Anterior cingulate cortex (tissue), 58 donors: ENCODE measurements around the gene SSTR5.

ENCODE experiments used
- DNase-seq, 58 donors: peaks; one replicate each; lab custom pipeline; 2025; lab: John Stamatoyannopoulos, UW

The SSTR5 gene

DNA sequence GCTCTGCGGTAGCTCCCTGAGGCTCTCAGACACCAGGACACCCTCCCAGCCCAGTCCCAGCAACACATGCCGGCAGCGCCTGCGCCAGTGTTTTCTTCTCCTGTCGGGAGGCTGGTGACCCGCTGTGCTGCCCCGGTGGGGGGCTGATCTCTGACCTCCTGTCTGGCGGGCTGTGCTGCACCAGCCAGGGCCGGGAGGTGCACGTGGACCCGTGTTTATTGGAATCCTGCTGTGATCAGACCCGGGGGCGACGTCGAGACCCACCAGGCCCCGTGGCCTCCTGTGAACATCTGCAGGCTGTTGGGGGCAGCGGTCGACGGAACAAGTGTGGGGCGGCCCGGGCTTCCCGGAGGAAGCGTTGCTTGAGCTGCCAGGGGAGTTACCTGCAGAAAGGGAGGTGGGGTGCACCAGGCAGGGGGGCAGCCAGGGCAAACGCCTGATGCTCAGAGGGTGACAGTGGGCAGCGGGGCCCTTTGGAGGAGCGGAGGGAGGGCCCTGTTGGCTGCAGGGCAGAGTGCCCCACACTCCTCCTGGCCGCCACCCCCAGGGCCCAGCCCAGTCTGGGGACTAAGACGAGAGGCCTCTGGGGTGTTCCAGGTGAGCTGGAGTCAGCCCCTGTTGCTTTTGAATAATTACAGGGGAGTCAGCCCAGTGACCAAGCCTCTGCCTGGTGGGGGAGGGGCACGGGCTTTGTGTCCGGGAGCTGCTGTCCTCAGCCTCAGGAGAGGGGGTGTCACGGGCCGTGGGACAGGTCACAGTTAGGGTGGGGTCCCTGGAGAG lies 2.3 kb upstream of the SSTR5 start:
- no peak for DNase-seq

DNA sequence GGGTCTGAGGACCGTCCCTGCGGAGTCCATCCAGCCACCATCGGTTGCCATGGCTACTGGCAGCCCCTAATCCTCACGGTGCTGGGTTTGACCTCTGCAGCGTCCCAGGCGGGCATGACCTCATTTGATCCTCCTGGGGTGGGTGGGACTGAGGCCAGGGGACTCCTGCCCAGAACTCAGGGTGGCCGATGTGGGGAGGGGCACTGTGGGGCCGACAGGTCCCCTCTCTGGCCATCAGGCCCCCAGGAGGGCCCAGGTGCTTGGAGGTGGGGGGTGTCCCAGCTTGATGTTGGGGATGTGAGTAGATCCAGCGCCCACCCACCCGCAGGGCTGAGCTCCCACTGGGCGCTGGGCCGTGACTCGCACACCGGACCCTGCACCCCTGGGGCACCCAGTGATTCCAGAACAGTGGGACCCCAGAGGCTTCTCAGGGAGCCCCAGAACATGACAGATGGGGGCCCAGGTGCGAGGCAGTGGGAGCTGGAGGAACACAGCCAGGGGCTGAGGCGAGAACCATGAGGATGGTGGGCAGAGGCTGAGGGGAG lies 1.6 kb upstream of the SSTR5 start:
- no peak for DNase-seq

DNA sequence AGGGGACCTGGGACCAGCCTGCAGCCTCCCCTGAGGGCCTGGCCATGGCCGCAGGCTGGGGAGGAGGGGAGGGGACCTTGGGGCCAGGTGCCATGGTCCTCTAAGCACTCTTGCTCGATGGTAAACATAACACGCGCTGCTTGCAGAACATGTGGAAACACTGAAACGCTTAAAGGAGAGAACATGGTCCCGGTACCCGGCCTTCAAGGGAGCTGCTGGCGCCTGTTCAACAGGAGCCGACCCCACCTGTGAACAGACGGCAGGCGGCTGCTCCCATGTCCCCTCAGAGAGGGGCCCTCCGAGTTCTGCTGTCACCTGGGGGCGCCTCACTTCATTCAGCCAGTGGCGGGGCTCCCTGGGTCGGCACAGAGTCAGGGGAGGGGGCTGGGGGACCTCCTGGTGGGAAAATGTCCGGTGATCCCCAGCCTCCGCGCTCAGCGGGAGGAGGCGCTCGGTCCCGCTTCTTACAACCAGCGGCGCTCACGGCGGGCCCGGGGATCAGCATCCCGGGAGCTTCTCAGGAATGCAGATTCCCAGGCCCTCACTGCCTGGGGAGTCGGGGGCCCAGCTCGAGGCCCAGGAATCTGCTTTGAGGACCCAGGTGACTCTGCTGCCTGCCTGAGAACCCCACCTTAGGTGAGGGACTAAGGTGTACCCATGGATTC lies 854 bp upstream of the SSTR5 start:
- DNase-seq: no peak

- no peak for DNase-seq
These were observed 663 bp downstream of the SSTR5 start for GRCh38 chr16:1073262-1073558.

DNA sequence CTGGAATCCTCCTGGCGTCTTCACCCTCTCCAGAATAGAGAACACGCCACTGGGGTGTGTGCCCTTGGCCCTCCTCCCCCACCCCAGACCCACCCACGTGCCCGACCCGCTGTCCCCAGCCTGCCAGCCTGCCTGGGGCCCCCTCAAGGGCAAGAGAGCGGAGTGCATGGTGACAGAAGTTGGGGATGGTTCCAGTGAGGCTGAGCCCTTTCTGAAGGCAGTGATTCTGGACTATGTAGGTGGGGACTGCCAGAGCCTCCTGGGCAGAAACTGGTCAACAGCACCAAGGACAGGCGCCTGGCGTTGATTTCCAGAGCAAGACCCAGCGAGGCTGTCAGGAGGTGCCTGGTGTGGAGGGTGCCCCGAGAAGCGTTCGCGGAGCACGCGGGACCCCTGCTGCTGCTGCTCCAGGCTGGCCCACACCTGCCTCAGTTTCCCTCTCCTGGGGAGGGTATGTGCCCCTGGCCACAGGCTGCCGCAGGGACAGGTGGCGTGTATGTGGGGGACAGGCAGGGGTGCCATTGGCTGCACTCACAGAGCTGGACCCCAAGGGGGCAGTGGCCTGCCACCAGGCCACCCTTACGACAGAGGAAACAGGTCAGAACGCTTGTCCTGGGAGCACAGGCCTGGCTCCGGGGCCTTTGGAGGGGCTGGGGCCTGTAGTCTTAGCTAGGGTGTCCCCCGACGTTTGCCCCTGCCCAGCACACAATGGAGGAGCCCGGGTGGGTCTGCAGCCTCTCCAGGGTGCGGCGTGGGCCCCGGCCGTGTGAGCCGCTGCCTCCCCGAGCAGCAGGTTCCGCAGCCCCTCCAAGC lies 1.2 kb downstream of the SSTR5 start:
- DNase-seq: no peak

DNA sequence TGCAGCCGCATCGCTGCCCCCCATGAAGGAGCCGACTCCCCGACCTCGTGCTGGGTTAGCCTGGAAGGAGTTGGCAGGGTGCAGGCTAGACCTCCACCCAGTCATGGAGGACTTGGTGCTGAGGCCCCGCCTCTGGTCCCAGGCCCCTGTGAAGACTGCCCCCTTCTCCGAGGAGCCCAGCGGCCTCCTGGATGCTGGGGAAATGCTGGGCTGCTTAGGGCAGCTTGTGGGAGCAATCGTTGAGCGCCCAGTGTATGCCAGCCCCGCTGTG lies 1.8 kb downstream of the SSTR5 start:
- DNase-seq: no peak

GRCh38 chr16:1075546-1075945 lies 3.0 kb downstream of the SSTR5 start:
- DNase-seq: no peak

GRCh38 chr16:1076801-1077576 lies 4.4 kb downstream of the SSTR5 start:
- DNase-seq: no peak

DNA sequence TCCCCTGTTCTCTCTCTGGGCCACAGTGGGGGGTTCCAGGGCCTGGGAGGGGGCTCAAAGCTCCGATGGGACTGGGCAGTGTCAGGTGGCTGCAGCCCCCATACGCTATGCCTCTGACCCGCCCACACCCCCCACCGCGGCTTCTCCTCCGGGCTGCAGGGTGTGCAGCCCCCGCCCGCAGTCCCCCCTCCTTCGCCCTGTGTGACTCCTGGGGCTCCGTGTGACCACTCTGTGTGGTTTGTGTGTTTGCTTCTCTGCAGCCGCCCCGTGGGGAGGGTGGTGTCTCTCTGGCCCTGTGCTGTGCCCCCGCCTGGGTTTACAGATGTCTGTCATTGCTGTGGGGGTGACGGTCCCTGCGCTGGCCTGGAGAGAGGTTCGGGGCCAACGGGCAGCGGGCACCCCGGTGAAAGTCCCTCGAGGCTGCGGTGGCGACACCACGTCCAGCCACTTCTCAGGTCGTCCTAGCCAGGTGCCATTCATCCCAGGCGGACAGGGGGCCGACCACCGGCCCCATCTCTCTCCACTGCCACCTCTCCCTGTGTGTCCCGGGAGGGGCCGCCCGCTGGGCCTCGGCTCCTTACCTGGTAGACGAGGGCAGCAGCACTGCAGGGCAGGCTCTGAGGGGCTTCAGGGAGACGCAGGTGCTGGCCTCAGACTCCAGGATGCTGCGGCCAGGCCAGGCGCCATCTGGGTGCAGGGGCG lies 5.5 kb downstream of the SSTR5 start:
- no peak for DNase-seq

DNA sequence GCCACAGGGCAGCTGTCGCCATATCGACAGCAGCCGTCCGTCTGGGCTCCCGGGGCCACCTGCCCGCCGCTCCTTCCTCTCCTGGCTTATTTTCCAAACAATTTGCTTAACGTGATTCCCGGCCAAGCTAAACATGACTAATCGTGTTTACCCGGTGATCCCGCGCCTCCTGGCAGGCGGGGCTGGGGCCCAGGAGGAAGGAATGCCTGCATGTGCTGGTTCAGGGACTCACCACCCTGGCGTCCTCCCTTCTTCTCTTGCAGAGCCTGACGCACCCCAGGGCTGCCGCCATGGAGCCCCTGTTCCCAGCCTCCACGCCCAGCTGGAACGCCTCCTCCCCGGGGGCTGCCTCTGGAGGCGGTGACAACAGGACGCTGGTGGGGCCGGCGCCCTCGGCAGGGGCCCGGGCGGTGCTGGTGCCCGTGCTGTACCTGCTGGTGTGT lies 6.1 kb downstream of the SSTR5 start:
- DNase-seq: no peak

DNA sequence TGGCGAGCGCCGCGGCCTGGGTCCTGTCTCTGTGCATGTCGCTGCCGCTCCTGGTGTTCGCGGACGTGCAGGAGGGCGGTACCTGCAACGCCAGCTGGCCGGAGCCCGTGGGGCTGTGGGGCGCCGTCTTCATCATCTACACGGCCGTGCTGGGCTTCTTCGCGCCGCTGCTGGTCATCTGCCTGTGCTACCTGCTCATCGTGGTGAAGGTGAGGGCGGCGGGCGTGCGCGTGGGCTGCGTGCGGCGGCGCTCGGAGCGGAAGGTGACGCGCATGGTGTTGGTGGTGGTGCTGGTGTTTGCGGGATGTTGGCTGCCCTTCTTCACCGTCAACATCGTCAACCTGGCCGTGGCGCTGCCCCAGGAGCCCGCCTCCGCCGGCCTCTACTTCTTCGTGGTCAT lies 6.8 kb downstream of the SSTR5 start:
- DNase-seq: no peak

- DNase-seq: no peak
These were observed 7.4 kb downstream of the SSTR5 start for GRCh38 chr16:1079786-1080525.

DNA sequence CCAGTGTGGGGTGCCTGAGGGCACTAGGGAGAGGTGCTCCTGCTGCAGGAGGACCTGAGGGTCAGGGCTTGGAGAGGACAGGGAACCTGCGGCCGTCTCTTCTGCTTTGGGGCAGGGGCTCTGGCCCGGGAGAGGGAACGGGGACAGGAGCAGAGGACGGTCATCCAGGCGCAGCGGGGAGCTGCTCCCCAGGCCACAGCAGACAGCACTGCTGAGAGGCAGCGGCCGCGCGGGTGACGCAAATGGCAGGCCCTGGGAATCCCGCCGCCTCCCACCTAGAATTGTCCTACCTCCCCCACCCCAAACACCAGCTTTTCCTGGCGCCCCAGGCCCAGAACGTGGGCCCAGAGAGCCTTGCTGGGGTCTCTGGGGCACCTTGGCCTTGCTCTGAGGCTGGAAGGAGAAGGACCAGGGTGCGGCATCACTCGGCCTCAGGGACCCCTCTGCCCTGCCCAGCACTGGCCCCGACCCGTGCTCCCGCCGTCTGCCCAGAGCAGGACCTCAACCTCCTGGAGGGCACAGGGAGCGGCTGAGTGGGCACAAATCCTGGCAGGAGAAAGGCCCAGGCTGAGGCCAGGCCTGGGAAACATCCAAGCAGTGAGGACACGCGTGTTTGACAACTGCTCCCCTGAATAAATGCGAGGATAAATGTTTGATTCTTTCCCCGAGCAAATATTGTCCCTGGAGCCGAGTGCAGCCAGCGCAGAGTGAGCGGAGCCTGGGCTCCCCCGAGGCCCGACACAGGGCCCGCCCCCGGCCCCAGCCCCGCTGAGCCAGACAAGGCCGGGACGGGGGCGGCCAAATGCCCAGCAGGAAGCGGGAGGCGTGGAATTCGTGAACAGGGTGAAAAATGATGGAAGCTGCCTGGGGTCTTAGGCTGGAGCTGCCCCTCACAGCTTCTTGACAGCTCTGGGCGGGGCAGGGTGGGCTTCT lies 8.5 kb downstream of the SSTR5 start:
- DNase-seq: no peak

GRCh38 chr16:1081734-1082265 lies 9.3 kb downstream of the SSTR5 start:
- DNase-seq: no peak

DNA sequence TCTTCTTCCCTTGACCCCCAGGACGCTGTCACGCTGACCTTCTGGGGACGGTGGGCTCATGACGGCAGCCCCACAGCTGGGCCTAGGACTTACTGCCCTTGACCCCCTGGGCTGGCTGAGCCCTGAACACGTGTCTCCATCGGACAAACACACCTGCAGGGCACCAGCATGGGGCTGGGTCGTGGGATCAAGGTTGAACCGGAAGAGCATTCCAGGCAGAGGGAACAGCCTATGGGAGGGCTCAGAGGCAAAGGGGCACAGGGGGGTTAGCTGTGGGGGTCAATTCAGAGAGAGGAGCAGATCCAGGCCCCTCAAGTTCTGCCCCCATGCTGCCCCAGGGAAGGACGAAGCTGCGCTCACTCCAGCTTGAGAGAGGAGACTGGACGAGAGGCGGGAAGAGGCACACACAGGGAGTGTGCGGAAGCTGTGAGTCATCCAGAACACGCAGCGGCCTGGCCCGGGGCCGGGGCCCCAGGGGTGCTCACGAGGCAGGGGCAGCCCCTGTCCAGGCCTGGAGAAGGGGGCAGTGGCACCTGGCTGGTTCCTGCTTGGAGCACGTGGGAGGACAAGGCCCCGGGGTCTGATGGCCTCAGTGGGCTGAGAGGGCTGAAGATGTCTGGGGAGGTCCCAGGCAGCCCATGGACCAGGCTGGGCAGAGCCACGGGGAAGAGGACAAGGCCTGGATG lies 9.9 kb downstream of the SSTR5 start:
- DNase-seq: no peak

- no peak for DNase-seq
These were observed 10.6 kb downstream of the SSTR5 start for GRCh38 chr16:1082952-1083675.

DNA sequence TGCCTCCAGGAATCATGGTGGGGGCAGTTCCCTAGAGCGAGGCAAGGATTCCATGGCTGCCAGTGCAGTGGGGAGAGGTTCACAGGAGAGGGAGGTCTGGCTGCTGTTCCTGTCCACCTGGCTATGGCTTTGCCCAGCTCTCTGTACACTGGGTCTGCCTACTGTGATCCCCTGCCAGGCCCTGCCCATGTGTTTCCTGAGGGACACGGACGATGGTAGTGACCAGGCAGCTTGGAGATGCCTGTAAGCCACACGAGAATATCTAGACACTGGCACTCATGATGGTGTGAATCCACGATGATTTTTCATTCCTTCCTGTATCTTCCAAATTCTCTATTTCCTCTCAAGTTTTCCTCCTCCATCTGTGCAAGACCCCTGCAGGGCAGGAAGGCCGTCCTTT lies 12.4 kb downstream of the SSTR5 start:
- no peak for DNase-seq
